ENCODE data around the gene GNL2. TPM values are rescaled to one million over a fixed set of nuclear protein-coding genes. Genes with fewer than 3 reads are reported as not detected.

The GNL2 gene
- total RNA-seq, 1 donor from 2014 or later: 64.5 TPM

DNA sequence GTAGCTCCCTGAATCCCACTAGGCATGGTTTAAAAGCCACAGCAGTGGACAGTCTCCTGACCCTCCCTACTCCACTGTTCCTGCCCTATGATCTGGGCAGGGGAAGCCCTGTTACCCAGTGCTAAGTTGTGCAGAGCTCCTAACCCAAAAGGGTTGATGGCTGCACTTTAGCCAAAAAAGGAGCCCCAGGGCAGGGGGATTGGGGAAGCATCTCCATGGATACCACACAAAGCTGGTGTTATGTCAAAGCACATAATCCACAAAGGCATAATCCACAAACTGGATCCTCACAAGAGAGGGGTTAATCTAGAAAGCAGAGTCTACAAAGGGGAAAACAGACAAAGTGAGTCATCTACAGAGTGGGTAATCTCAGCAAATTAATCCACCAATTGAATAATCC, 33.3 kb upstream of the GNL2 start:
- Histone ChIP-seq H3K4me3 (ENCODE audit: low read depth, low read length) (no peak overlapping the region), H3K27me3 (ENCODE audit: control insufficient read depth, insufficient read depth, low read length) (peaks cover 37% of the 10 kb centered on the region), H3K36me3 (ENCODE audit: control insufficient read depth, insufficient read depth, low read length) (no peaks in the 10 kb centered on the region)
- DNase-seq (ENCODE audit: low read depth) (no peak), FAIRE-seq (no peak)
- no peak for TF ChIP-seq CTCF (IDR thresholded peaks at IDR 0.05; ENCODE audit: insufficient read depth, low read length, severe bottlenecking)

DNA sequence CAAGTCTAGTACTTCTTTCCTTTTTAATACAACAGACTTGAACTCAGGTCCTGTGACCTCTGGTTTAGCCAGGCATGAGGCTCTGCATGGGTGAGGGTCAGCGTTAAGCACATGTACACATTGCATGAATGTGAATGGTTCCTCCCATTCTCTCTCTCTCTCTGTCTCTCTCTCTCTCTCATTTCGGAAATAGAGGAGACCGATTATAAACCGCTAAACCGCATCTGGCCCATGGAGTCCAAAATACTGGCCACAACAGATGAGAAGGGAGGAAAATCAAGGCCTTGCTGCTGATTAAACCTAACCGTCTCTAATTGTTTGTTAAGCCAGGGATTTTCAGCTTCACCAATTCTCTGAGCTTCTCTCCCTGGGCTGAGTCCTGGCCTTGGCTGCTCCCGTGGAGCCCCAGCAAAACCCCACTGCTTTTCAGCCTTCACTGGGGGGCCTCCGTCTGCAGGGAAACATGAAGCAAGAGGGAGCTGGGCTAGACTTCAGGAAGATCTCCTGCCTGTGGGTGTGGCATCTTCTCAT, 32.4 kb upstream of the GNL2 start:
- Histone ChIP-seq H3K27me3 (ENCODE audit: control insufficient read depth, insufficient read depth, low read length) (peaks cover 30% of the 10 kb centered on the region), H3K36me3 (ENCODE audit: control insufficient read depth, insufficient read depth, low read length) (no peaks in the 10 kb centered on the region), H3K4me3 (ENCODE audit: low read depth, low read length) (no peak overlapping the region)
- FAIRE-seq (no peak), DNase-seq (ENCODE audit: low read depth) (no peak)
- TF ChIP-seq CTCF (IDR thresholded peaks at IDR 0.05; ENCODE audit: insufficient read depth, low read length, severe bottlenecking): no peak

- peaks cover 11% of the 10 kb centered on the region for H3K27me3 ChIP-seq (ENCODE audit: control insufficient read depth, insufficient read depth, low read length)
- no peak for FAIRE-seq
Observed at GRCh38 chr1:37622131-37622530, 26.4 kb upstream of the GNL2 start.

DNA sequence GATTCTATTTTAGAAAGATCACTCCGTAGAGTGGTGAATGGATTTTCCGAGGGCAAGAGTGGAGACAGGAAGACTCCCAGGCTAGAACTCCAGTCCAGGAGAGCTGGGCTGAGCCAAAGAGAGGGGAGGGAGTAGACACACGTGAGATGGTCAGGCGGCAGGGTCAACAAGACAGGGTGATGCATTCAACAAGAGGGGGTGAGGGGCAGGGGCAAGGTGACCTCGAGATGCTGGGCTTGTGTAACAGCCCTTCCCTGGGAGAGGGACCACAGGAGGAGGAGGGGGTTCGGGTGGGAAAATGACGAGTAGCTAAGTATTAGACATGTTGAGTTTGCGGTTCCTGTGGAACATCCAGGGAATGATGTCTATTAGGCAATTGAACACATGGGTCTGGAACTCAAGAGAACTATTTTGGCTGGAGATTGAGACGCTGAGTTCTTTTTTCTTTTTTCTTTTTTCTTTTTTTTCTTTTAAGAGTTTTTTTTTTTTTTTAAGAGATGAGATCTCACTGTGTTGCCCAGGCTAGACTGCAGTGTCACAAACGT, 25.7 kb upstream of the GNL2 start:
- no peak for TF ChIP-seq CTCF (IDR thresholded peaks at IDR 0.05; ENCODE audit: insufficient read depth, low read length, severe bottlenecking)
- no peak for FAIRE-seq
- DNase-seq (ENCODE audit: low read depth): no peak
- Histone ChIP-seq H3K4me3 (ENCODE audit: low read depth, low read length) (no peak overlapping the region), H3K27me3 (ENCODE audit: control insufficient read depth, insufficient read depth, low read length) (peaks cover 8% of the 10 kb centered on the region), H3K36me3 (ENCODE audit: control insufficient read depth, insufficient read depth, low read length) (no peaks in the 10 kb centered on the region)

More at GRCh38 chr1:37622131-37622530, 26.4 kb upstream of the GNL2 start:
- DNase-seq (ENCODE audit: low read depth): no peak
- H3K36me3 ChIP-seq (ENCODE audit: control insufficient read depth, insufficient read depth, low read length): no peaks in the 10 kb centered on the region
- no peak for TF ChIP-seq CTCF (IDR thresholded peaks at IDR 0.05; ENCODE audit: insufficient read depth, low read length, severe bottlenecking)
- no peak overlapping the region for H3K4me3 ChIP-seq (ENCODE audit: low read depth, low read length)

- no peak for FAIRE-seq
- no peaks in the 10 kb centered on the region for H3K36me3 ChIP-seq (ENCODE audit: control insufficient read depth, insufficient read depth, low read length)
- no peak overlapping the region for H3K4me3 ChIP-seq (ENCODE audit: low read depth, low read length)
- peak; percentile 8 for DNase-seq (ENCODE audit: low read depth)
- no peak for TF ChIP-seq CTCF (IDR thresholded peaks at IDR 0.05; ENCODE audit: insufficient read depth, low read length, severe bottlenecking)
- peaks cover 8% of the 10 kb centered on the region for H3K27me3 ChIP-seq (ENCODE audit: control insufficient read depth, insufficient read depth, low read length)
Observed at GRCh38 chr1:37620707-37621106, 25.0 kb upstream of the GNL2 start.

DNA sequence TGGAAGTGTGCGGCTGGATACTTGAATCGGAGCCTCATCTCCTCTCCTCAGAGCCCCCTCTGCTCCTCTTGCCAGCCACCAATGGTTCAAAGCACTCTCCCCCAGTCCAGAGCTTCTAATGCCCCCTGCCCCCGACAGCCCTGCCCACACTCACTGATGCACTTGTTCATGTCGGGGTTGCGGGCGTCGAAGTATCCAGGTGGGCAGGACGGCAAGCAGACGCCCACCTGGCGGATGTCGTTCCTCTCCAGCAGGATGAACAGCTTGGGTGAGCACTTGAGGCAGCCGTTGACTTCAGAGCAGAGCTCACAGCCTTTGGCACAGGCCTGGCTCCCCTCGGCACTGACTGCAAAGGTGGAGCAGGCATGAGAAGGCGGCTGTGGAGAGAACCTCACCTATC, 20.6 kb upstream of the GNL2 start:
- Histone ChIP-seq H3K36me3 (ENCODE audit: control insufficient read depth, insufficient read depth, low read length) (no peaks in the 10 kb centered on the region), H3K4me3 (ENCODE audit: low read depth, low read length) (no peak overlapping the region), H3K27me3 (ENCODE audit: control insufficient read depth, insufficient read depth, low read length) (peaks cover 5% of the 10 kb centered on the region)
- DNase-seq (ENCODE audit: low read depth) (no peak), FAIRE-seq (no peak)
- no peak for TF ChIP-seq CTCF (IDR thresholded peaks at IDR 0.05; ENCODE audit: insufficient read depth, low read length, severe bottlenecking)

All from bronchial epithelial cell (primary cell).